ENCODE measurements around the gene CFAP300. TPM values are rescaled to one million over a fixed set of nuclear protein-coding genes. Genes with fewer than 3 reads are reported as not detected.

The CFAP300 gene
- polyA plus RNA-seq, 2 of the 4 experiments (the other 2 are of a cell fraction): 8.2 to 17.1 TPM

DNA sequence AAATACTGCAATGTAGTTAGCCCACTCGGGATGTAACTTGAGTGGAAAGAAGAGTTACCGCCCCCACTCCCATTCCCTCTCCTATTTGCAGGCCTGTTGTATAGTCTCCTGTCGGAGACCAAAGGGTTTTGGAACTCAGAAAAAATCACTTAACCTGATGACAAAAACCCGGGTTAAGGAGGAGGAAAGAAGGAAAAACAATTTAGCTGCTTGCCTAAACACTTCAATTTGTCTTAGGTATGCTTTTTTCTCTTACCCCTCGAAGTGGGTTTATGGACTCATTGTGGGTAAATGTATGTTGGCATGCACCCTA lies 65.2 kb downstream of the CFAP300 start (continued):
- TF ChIP-seq, protein P1, sequence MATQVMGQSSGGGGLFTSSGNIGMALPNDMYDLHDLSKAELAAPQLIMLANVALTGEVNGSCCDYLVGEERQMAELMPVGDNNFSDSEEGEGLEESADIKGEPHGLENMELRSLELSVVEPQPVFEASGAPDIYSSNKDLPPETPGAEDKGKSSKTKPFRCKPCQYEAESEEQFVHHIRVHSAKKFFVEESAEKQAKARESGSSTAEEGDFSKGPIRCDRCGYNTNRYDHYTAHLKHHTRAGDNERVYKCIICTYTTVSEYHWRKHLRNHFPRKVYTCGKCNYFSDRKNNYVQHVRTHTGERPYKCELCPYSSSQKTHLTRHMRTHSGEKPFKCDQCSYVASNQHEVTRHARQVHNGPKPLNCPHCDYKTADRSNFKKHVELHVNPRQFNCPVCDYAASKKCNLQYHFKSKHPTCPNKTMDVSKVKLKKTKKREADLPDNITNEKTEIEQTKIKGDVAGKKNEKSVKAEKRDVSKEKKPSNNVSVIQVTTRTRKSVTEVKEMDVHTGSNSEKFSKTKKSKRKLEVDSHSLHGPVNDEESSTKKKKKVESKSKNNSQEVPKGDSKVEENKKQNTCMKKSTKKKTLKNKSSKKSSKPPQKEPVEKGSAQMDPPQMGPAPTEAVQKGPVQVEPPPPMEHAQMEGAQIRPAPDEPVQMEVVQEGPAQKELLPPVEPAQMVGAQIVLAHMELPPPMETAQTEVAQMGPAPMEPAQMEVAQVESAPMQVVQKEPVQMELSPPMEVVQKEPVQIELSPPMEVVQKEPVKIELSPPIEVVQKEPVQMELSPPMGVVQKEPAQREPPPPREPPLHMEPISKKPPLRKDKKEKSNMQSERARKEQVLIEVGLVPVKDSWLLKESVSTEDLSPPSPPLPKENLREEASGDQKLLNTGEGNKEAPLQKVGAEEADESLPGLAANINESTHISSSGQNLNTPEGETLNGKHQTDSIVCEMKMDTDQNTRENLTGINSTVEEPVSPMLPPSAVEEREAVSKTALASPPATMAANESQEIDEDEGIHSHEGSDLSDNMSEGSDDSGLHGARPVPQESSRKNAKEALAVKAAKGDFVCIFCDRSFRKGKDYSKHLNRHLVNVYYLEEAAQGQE (IDR thresholded peaks at IDR 0.05): no peak

DNA sequence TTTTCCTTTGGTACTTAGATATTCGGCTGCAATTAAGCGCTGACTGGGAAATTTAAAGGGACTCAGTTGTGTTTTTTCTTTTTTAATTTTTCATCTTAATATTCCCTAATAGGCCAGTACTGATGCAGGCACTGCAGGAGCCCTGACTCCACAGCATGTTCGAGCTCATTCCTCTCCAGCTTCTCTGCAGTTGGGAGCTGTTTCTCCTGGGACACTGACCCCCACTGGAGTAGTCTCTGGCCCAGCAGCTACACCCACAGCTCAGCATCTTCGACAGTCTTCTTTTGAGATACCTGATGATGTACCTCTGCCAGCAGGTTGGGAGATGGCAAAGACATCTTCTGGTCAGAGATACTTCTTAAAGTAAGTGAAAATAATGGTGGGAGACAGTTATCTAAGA lies 66.8 kb downstream of the CFAP300 start:
- CTCF ChIA-PET: no interaction called here
- H3K4me3 ChIP-seq: peak overlapping the region; percentile 90; the same call in 2 of the 3 replicates
- peaks cover 61% of the 10 kb centered on the region for H3K4me1 ChIP-seq
- peak overlapping the region; percentile 74 to 99 for H3K27ac ChIP-seq
- H3K9me3 ChIP-seq: no peaks in the 10 kb centered on the region
- DNase-seq (ENCODE audit: low read depth in 1 of 2, low spot score in 1 of 2): peak in 1 of 2 experiments; percentile 13
- no peak for FAIRE-seq
- TF ChIP-seq, protein P1 (IDR thresholded peaks at IDR 0.05): no peak
- ATAC-seq: no peak
- WGBS (ENCODE audit: missing lambda C conversion rate): 11% methylated on average over 4 of the region's 4 CpGs
- POLR2A ChIA-PET: no interaction called here
- H3K4me2 ChIP-seq: peak overlapping the region; percentile 84

DNA sequence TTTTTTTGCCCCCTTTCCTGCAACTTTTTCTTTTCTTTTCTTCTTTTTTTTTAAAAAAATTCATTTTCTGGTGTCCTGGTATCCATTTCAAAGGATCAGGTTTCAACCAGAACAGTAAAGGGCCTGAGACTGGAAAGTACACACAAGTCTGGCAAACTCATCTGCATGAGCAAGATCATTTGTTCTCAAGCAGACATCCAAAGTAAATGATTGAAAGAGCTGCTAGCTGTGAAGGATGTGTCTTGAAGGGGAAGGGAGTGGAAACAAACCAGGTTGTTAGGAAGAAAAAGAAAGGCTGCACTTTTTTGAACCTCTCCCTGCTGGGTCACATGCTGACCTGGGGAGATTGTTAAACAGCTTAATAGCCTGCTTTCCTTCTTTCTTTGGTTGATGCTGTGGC lies 68.3 kb downstream of the CFAP300 start:
- peak overlapping the region; percentile 84 for H3K4me2 ChIP-seq
- peak overlapping the region; percentile 74 to 99 for H3K27ac ChIP-seq
- peaks cover 65% of the 10 kb centered on the region for H3K4me1 ChIP-seq
- peak overlapping the region; percentile 20; the same call in 1 of the 3 replicates for H3K4me3 ChIP-seq
- H3K9me3 ChIP-seq: no peaks in the 10 kb centered on the region
- FAIRE-seq: peak; percentile 87
- POLR2A ChIA-PET: no interaction called here
- ATAC-seq: peak in 1 of 2 experiments; percentile 66; a peak in 3 of 6 replicates
- TF ChIP-seq JUN (IDR thresholded peaks at IDR 0.05): no peak
- TF ChIP-seq, protein P2, sequence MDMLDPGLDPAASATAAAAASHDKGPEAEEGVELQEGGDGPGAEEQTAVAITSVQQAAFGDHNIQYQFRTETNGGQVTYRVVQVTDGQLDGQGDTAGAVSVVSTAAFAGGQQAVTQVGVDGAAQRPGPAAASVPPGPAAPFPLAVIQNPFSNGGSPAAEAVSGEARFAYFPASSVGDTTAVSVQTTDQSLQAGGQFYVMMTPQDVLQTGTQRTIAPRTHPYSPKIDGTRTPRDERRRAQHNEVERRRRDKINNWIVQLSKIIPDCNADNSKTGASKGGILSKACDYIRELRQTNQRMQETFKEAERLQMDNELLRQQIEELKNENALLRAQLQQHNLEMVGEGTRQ (IDR thresholded peaks at IDR 0.05): 0 out of 2 replicates have a peak, but pooled peaks have one; percentile 25
- CTCF ChIA-PET: no interaction called here
- DNase-seq (ENCODE audit: low read depth in 1 of 2, low spot score in 1 of 2): peak; percentile 56 to 85

DNA sequence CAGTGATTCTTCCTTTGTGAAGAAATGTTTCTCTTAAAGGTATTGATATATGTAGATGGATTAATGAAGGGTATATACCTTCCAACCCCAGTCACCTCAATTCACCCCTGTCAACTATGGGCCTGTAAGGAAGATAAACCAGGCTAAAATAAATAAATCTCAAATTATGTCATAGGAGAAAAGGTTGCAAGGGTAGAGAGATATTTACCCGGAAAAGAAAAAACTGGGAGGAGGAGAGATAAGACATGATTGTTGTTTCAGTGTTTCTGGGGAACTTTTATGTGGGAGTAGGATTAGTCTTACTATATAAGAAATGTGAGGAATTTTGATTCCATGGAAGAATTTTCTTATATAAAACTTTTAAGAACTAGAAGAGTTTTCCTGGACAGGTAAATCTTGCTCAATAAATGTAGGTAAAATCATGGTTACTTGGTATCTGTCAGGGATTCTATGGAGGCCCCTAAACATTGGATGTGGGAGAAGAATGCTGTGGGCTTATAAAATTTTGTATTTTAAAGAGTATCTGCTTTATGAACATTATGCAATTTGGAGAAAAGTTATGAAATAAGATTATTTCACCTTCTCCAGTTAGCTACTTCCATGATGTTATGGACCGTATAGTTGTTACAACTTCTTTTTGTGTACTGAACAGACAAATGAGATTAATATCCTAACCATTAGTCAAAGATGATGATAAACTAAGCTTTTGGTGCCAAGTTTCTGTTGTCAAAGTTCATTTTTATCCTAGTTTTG lies 69.4 kb downstream of the CFAP300 start:
- ChIA-PET POLR2A (no interaction called here), CTCF (no interaction called here)
- H3K4me3 ChIP-seq: peak overlapping the region; percentile 20; the same call in 1 of the 3 replicates
- TF ChIP-seq HOXA7 (CRISPR knock-in tag; IDR thresholded peaks at IDR 0.05) (no peak), MYC (IDR thresholded peaks at IDR 0.05; ENCODE audit: borderline replicate concordance, low read length) (no peak), CBX8 (IDR thresholded peaks at IDR 0.05) (no peak), NFE2L2 (conservative IDR thresholded peaks at IDR 0.05; ENCODE audit: low read length) (no peak), SMC3 (IDR thresholded peaks at IDR 0.05) (no peak), FOXS1 (CRISPR knock-in tag; IDR thresholded peaks at IDR 0.05) (no peak), ZFP36 (IDR thresholded peaks at IDR 0.05; ENCODE audit: borderline replicate concordance, partially characterized antibody) (no peak)
- TF ChIP-seq, protein P3, sequence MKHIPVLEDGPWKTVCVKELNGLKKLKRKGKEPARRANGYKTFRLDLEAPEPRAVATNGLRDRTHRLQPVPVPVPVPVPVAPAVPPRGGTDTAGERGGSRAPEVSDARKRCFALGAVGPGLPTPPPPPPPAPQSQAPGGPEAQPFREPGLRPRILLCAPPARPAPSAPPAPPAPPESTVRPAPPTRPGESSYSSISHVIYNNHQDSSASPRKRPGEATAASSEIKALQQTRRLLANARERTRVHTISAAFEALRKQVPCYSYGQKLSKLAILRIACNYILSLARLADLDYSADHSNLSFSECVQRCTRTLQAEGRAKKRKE (CRISPR knock-in tag; IDR thresholded peaks at IDR 0.05; ENCODE audit: low read depth): no peak
- TF ChIP-seq, protein P4, sequence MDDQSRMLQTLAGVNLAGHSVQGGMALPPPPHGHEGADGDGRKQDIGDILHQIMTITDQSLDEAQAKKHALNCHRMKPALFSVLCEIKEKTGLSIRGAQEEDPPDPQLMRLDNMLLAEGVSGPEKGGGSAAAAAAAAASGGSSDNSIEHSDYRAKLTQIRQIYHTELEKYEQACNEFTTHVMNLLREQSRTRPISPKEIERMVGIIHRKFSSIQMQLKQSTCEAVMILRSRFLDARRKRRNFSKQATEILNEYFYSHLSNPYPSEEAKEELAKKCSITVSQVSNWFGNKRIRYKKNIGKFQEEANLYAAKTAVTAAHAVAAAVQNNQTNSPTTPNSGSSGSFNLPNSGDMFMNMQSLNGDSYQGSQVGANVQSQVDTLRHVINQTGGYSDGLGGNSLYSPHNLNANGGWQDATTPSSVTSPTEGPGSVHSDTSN (IDR thresholded peaks at IDR 0.05): no peak
- TF ChIP-seq, protein P5, sequence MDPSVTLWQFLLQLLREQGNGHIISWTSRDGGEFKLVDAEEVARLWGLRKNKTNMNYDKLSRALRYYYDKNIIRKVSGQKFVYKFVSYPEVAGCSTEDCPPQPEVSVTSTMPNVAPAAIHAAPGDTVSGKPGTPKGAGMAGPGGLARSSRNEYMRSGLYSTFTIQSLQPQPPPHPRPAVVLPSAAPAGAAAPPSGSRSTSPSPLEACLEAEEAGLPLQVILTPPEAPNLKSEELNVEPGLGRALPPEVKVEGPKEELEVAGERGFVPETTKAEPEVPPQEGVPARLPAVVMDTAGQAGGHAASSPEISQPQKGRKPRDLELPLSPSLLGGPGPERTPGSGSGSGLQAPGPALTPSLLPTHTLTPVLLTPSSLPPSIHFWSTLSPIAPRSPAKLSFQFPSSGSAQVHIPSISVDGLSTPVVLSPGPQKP (IDR thresholded peaks at IDR 0.05; ENCODE audit: low read depth, low read length): no peak
- TF ChIP-seq, protein P1 (IDR thresholded peaks at IDR 0.05): no peak

More for the DNA sequence above, 69.4 kb downstream of the CFAP300 start:
- ATAC-seq: no peak
- peak overlapping the region; percentile 84 for H3K4me2 ChIP-seq
- FAIRE-seq: no peak
- peak overlapping the region; percentile 74 to 99 for H3K27ac ChIP-seq
- H3K4me1 ChIP-seq: peaks cover 74% of the 10 kb centered on the region
- no peaks in the 10 kb centered on the region for H3K9me3 ChIP-seq
- 29% methylated on average over 2 of the region's 2 CpGs for WGBS (ENCODE audit: missing lambda C conversion rate)
- peak in 1 of 2 experiments; percentile 23 for DNase-seq (ENCODE audit: low read depth in 1 of 2, low spot score in 1 of 2)

Data from A549 (cell line).